Progenitor cell of endocrine pancreas (in vitro differentiated cells): ENCODE measurements around the gene USO1. TPM values are rescaled to one million over a fixed set of nuclear protein-coding genes. Genes with fewer than 3 reads are reported as not detected.
A peak's percentile ranks its signal among the peaks of the same experiment; 100 is the strongest.

Source experiments
- DNase-seq: peaks from one replicate; pipeline ENCODE4 v3.0.0; 2021; ENCODE audit warnings: low spot score; ENCODE audit not compliant: unreplicated experiment
- H3K27ac Mint-ChIP-seq: 2 replicates; pipeline ENCODE4 v1.8.0; 2021; ENCODE audit warnings: mild to moderate bottlenecking, moderate library complexity, mixed read lengths
- H3K27me3 Mint-ChIP-seq: 2 replicates; pipeline ENCODE4 v1.8.0; 2021; ENCODE audit warnings: mixed read lengths
- H3K36me3 Mint-ChIP-seq: 2 replicates; pipeline ENCODE4 v1.8.0; 2022; ENCODE audit warnings: mixed read lengths; ENCODE audit not compliant: insufficient read depth
- H3K4me1 Mint-ChIP-seq: 2 replicates; pipeline ENCODE4 v1.8.0; 2021; ENCODE audit warnings: low read depth, mixed read lengths
- H3K4me3 Mint-ChIP-seq: 2 replicates; pipeline ENCODE4 v1.8.0; 2021; ENCODE audit warnings: low read depth, mild to moderate bottlenecking, moderate library complexity, mixed read lengths
- H3K9me3 Mint-ChIP-seq: 2 replicates; pipeline ENCODE4 v1.8.0; 2021; ENCODE audit warnings: low read depth, mixed read lengths
- CTCF ChIP-seq: fragments of 200-600 bp; sonication (generic); IDR thresholded peaks from one replicate; pipeline ENCODE4 v1.5.0; 2021; ENCODE audit warnings: antibody characterized with exemption, mild to moderate bottlenecking; ENCODE audit not compliant: unreplicated experiment
- total RNA-seq: library from RNA; stranded (reverse); gene quantifications from 2 replicates; pipeline ENCODE4 v1.2.1, GENCODE V29; 2021

Gene USO1
- total RNA-seq, 1 donor from 2014 or later, result 54.9 TPM

GRCh38 chr4:75741027-75741426 is 16.6 kb downstream of the USO1 start:
- H3K4me3 Mint-ChIP-seq, result no peak overlapping the region
- H3K4me1 Mint-ChIP-seq, result peaks cover 2% of the 10 kb centered on the region
- TF ChIP-seq CTCF, result no peak
- no peak overlapping the region for H3K27ac Mint-ChIP-seq
- no peaks in the 10 kb centered on the region for H3K27me3 Mint-ChIP-seq
- H3K36me3 Mint-ChIP-seq, result peaks cover 3% of the 10 kb centered on the region
- no peaks in the 10 kb centered on the region for H3K9me3 Mint-ChIP-seq
- DNase-seq, result no peak

GRCh38 chr4:75742451-75742850 is 18.1 kb downstream of the USO1 start:
- no peaks in the 10 kb centered on the region for H3K27me3 Mint-ChIP-seq
- TF ChIP-seq CTCF, result no peak
- no peak for DNase-seq
- peaks cover 3% of the 10 kb centered on the region for H3K36me3 Mint-ChIP-seq
- no peaks in the 10 kb centered on the region for H3K9me3 Mint-ChIP-seq
- H3K27ac Mint-ChIP-seq, result no peak overlapping the region
- no peak overlapping the region for H3K4me3 Mint-ChIP-seq
- H3K4me1 Mint-ChIP-seq, result peaks cover 2% of the 10 kb centered on the region

GRCh38 chr4:75745161-75745560 is 20.8 kb downstream of the USO1 start:
- Mint-ChIP-seq H3K36me3 (peaks cover 3% of the 10 kb centered on the region), H3K27ac (peak overlapping the region; percentile 1), H3K27me3 (no peaks in the 10 kb centered on the region), H3K4me1 (peaks cover 2% of the 10 kb centered on the region), H3K4me3 (no peak overlapping the region), H3K9me3 (no peaks in the 10 kb centered on the region)
- no peak for TF ChIP-seq CTCF
- no peak for DNase-seq

GRCh38 chr4:75745721-75746199 is 21.4 kb downstream of the USO1 start:
- Mint-ChIP-seq H3K4me3 (no peak overlapping the region), H3K36me3 (peaks cover 3% of the 10 kb centered on the region), H3K9me3 (no peaks in the 10 kb centered on the region), H3K27me3 (no peaks in the 10 kb centered on the region), H3K27ac (no peak overlapping the region), H3K4me1 (peaks cover 2% of the 10 kb centered on the region)
- no peak for DNase-seq
- TF ChIP-seq CTCF, result no peak

GRCh38 chr4:75752637-75753036 is 28.3 kb downstream of the USO1 start:
- Mint-ChIP-seq H3K36me3 (peaks cover 23% of the 10 kb centered on the region), H3K27me3 (no peaks in the 10 kb centered on the region), H3K4me3 (no peak overlapping the region), H3K4me1 (no peaks in the 10 kb centered on the region), H3K9me3 (no peaks in the 10 kb centered on the region), H3K27ac (peak overlapping the region; percentile 20)
- DNase-seq, result no peak
- TF ChIP-seq CTCF, result no peak
